Gastrocnemius medialis (tissue), 4 donors: Measurements from ENCODE around the gene STAP2.

Experiments
- CTCF ChIP-seq, 5 experiments: fragments of 450-650 bp in 3 of 5; fragments of 200-600 bp in 2 of 5; sonication (generic) in 2 of 5; IDR thresholded peaks in 4 of 5; conservative IDR thresholded peaks in 1 of 5; 1 replicate in 4 of 5; 2 replicates in 1 of 5; pipeline ENCODE4 v1.5.1; 2016 to 2019; ENCODE audit warnings: antibody characterized with exemption in 5 of 5, mild to moderate bottlenecking in 3 of 5, moderate library complexity in 3 of 5
- POLR2A ChIP-seq, 2 donors: fragments of 450-650 bp; IDR thresholded peaks; one replicate each; pipeline ENCODE4 v1.6.1; 2017; ENCODE audit warnings: antibody characterized with exemption in 2 of 2, mild to moderate bottlenecking in 2 of 2, moderate library complexity in 2 of 2

- no peak for TF ChIP-seq POLR2A (IDR thresholded peaks at IDR 0.05)
- TF ChIP-seq CTCF (IDR thresholded peaks at IDR 0.05 in 4 of 5, conservative IDR thresholded peaks at IDR 0.05 in 1 of 5), result no peak
These were observed 33.0 kb downstream of the STAP2 start for GRCh38 chr19:4305659-4306058.
